ENCODE results near the gene MYBPC3.

GRCh38 chr11:47282462-47282861, 70.0 kb downstream of the MYBPC3 start:
- TF ChIP-seq, protein P1, sequence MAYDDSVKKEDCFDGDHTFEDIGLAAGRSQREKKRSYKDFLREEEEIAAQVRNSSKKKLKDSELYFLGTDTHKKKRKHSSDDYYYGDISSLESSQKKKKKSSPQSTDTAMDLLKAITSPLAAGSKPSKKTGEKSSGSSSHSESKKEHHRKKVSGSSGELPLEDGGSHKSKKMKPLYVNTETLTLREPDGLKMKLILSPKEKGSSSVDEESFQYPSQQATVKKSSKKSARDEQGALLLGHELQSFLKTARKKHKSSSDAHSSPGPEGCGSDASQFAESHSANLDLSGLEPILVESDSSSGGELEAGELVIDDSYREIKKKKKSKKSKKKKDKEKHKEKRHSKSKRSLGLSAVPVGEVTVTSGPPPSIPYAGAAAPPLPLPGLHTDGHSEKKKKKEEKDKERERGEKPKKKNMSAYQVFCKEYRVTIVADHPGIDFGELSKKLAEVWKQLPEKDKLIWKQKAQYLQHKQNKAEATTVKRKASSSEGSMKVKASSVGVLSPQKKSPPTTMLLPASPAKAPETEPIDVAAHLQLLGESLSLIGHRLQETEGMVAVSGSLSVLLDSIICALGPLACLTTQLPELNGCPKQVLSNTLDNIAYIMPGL (CRISPR knock-in tag; IDR thresholded peaks at IDR 0.05; ENCODE audit: borderline replicate concordance), result no peak
- no peak for TF ChIP-seq CTCF (IDR thresholded peaks at IDR 0.05)
